Endothelial cell of umbilical vein (primary cell): Measurements from ENCODE around the gene DEFB110. TPM values are rescaled to one million over a fixed set of nuclear protein-coding genes. Genes with fewer than 3 reads are reported as not detected.

Experiments used
- BruUV-seq: library from RNA; stranded (reverse); fragments of 400-500 nt; replicated peaks from 2 replicates; lab custom pipeline; 2021; lab: Mats Ljungman, UMichigan
- CTCF ChIA-PET: fragments of 300-600, 350-600 bp; sonication (Branson Sonifier 250); formaldehyde crosslinking; loops from one replicate; lab custom pipeline; 2021; ENCODE audit warnings: antibody characterized with exemption, inconsistent platforms; lab: Charles Lee
- POLR2A ChIA-PET: fragments of 300-600, 350-600 bp; sonication (Branson Sonifier 250); formaldehyde crosslinking; loops from one replicate; lab custom pipeline; 2021; ENCODE audit warnings: antibody characterized with exemption, inconsistent platforms; lab: Charles Lee
- DNase-seq: peaks from one replicate; pipeline ENCODE4 v3.0.0-alpha.2; 2011; ENCODE audit warnings: low read depth, low spot score
- FAIRE-seq: peaks from 2 replicates; lab custom pipeline; 2011; peaks lifted over from hg19 to GRCh38; lab: Jason Lieb, UNC
- H2AFZ ChIP-seq: 2 replicates; pipeline ENCODE4 v1.6.0; 2012; ENCODE audit warnings: low read depth, low read length, control low read depth, inconsistent platforms
- H3K27ac ChIP-seq: 2 replicates; pipeline ENCODE4 v1.5.1; 2011; ENCODE audit warnings: low read depth, mild to moderate bottlenecking, control low read depth, low read length, moderate library complexity; ENCODE audit not compliant: insufficient read depth
- H3K27me3 ChIP-seq, 2 experiments: 2 replicates each; pipeline versions ENCODE4 v1.6.0 to v1.6.1; 2011; ENCODE audit warnings: low read length in 2 of 2, mixed read lengths in 1 of 2; ENCODE audit not compliant: control insufficient read depth in 2 of 2, insufficient read depth in 2 of 2
- H3K36me3 ChIP-seq, 2 experiments: 2 replicates in 1 of 2; 3 replicates in 1 of 2; pipeline ENCODE4 v1.5.1; 2011; ENCODE audit warnings: low read length in 2 of 2, mild to moderate bottlenecking in 1 of 2, moderate library complexity in 1 of 2; ENCODE audit not compliant: control insufficient read depth in 2 of 2, insufficient read depth in 2 of 2; ENCODE audit errors: extremely low read depth in 1 of 2
- H3K4me1 ChIP-seq: 3 replicates; pipeline ENCODE4 v1.5.1; 2011; ENCODE audit warnings: mild to moderate bottlenecking, low read length; ENCODE audit not compliant: control insufficient read depth, insufficient read depth; ENCODE audit errors: extremely low read depth
- H3K4me2 ChIP-seq: 2 replicates; pipeline ENCODE4 v1.6.1; 2011; ENCODE audit warnings: low read length, control low read depth, mixed read lengths; ENCODE audit not compliant: insufficient read depth
- H3K4me3 ChIP-seq, 3 experiments: fragments of 200-600 bp in 1 of 3; sonication (generic), shearing (Covaris generic) in 1 of 3; replicated peaks in 1 of 3; 2 replicates each; pipeline ENCODE4 v1.5.1; 2011 to 2016; ENCODE audit warnings: control low read depth in 3 of 3, low read length in 3 of 3, mild to moderate bottlenecking in 2 of 3, inconsistent platforms in 1 of 3, low read depth in 1 of 3, moderate library complexity in 1 of 3; ENCODE audit not compliant: insufficient read depth in 1 of 3
- H3K79me2 ChIP-seq: 2 replicates; pipeline ENCODE4 v1.6.0; 2012; ENCODE audit warnings: low read length, inconsistent platforms; ENCODE audit not compliant: control insufficient read depth, insufficient read depth
- H3K9ac ChIP-seq: replicated peaks from 2 replicates; pipeline ENCODE3; 2011; ENCODE audit warnings: low read length, control low read depth; ENCODE audit not compliant: insufficient read depth; ENCODE audit errors: extremely low read depth
- H3K9me1 ChIP-seq: replicated peaks from 3 replicates; pipeline ENCODE4 v1.6.0; 2011; ENCODE audit warnings: mild to moderate bottlenecking, low read length; ENCODE audit not compliant: control insufficient read depth, insufficient read depth; ENCODE audit errors: extremely low read depth
- H3K9me3 ChIP-seq: replicated peaks from 2 replicates; pipeline ENCODE4 v1.5.1; 2012; ENCODE audit warnings: low read length, inconsistent platforms; ENCODE audit not compliant: control insufficient read depth, insufficient read depth
- H4K20me1 ChIP-seq: replicated peaks from 2 replicates; pipeline ENCODE3; 2011; ENCODE audit warnings: mild to moderate bottlenecking, low read length; ENCODE audit not compliant: control insufficient read depth, insufficient read depth; ENCODE audit errors: extremely low read depth
- EZH2 ChIP-seq: IDR thresholded peaks from 2 replicates; pipeline ENCODE4 v1.6.1; 2012; ENCODE audit warnings: borderline replicate concordance, low read depth, mild to moderate bottlenecking, moderate library complexity, low read length, inconsistent platforms; ENCODE audit not compliant: severe bottlenecking
- FOS ChIP-seq: IDR thresholded peaks from 2 replicates; pipeline ENCODE4 v1.6.1; 2011; ENCODE audit warnings: mild to moderate bottlenecking, low read length, moderate library complexity, borderline replicate concordance; ENCODE audit not compliant: insufficient read depth
- GATA2 ChIP-seq: IDR thresholded peaks from 2 replicates; pipeline ENCODE4 v1.7.0; 2011; ENCODE audit warnings: low read depth, mild to moderate bottlenecking, moderate library complexity, mixed read lengths, low read length; ENCODE audit not compliant: insufficient read length, insufficient read depth
- JUN ChIP-seq: IDR thresholded peaks from 2 replicates; pipeline ENCODE4 v1.6.1; 2011; ENCODE audit warnings: borderline replicate concordance, low read depth; ENCODE audit not compliant: insufficient read length, insufficient read depth
- MYC ChIP-seq: IDR thresholded peaks from one replicate; pipeline ENCODE4 v1.6.1; 2011; ENCODE audit warnings: mild to moderate bottlenecking, low read depth, low read length
- POLR2A ChIP-seq: IDR thresholded peaks from 2 replicates; pipeline ENCODE4 v1.6.1; 2012; ENCODE audit warnings: low read depth, mild to moderate bottlenecking, control low read depth, low read length
- POLR2AphosphoS5 ChIP-seq: IDR thresholded peaks from 2 replicates; pipeline ENCODE4 v1.6.1; 2012; ENCODE audit warnings: low read depth, mild to moderate bottlenecking, control low read depth, low read length, moderate library complexity; ENCODE audit not compliant: insufficient read depth
- dilution Hi-C: fragments of 300-500 bp; cut with MboI; formaldehyde crosslinking; loops from one replicate; pipeline ENCODE4 v1.15.0; 2019; ENCODE audit warnings: low sequenced_read_pairs; ENCODE audit not compliant: extremely low pct_ligation_motif_present
- intact Hi-C: fragments of 100-400 bp; cut with micrococcal nuclease; formaldehyde crosslinking; loops from one replicate; pipeline ENCODE4 v1.10.0; 2022
- polyA plus RNA-seq, 4 experiments: library from polyadenylated mRNA; depleted of rRNA in 3 of 4; stranded (reverse) in 3 of 4; unstranded in 1 of 4; fragments of >200 nt; gene quantifications; 2 replicates each; pipeline versions ENCODE4 v1.2.1 to v1.2.3, GENCODE V29; 2011 to 2012; ENCODE audit warnings: missing spikeins in 1 of 4
- total RNA-seq: library from RNA; stranded (reverse); gene quantifications from 2 replicates; pipeline ENCODE4 v1.2.3, GENCODE V29; 2021
- TF ChIP-seq, protein P1 (sequence below): IDR thresholded peaks from 2 replicates; pipeline ENCODE4 v1.6.1; 2011; ENCODE audit not compliant: insufficient read depth, insufficient read length
- TF ChIP-seq, protein P2 (sequence below), 2 donors: IDR thresholded peaks; 1 replicate in 1 of 2; 2 replicates in 1 of 2; pipeline ENCODE4 v1.5.1; 2011; ENCODE audit warnings: low read length in 2 of 2, mild to moderate bottlenecking in 2 of 2, moderate library complexity in 2 of 2, control low read depth in 1 of 2, inconsistent platforms in 1 of 2, low read depth in 1 of 2; ENCODE audit not compliant: insufficient read depth in 1 of 2; ENCODE audit errors: extremely low read depth in 1 of 2

Gene DEFB110
- total and polyA plus RNA-seq, 2 donors (not counting 3 experiments of a cell fraction or from before 2014, with no cell fraction given) = not detected

DNA sequence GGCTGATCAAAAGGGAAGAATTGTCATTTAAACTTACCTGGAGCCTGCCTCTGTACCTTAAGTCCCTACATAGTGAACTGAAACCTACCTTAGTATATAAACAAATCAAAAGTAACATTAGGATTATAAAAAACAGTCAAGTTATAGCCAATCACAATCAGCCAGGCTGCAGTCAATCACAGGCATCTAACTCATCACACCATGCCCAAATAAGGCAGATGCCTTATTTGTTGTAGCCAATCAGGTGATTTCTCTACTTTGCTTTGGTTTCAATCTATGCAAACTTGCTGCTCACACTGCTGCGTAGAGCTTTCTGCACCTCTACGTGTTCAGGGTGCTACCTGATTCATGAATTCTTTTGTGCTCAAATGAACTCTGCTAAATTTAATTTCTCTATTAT, 34.0 kb downstream of the DEFB110 start:
- Histone ChIP-seq H3K4me2 (no peak overlapping the region), H3K79me2 (no peaks in the 10 kb centered on the region), H3K4me1 (no peaks in the 10 kb centered on the region), H3K9ac (no peak overlapping the region), H3K4me3 (no peak overlapping the region), H2AFZ (no peak overlapping the region), H3K9me3 (peaks cover 2% of the 10 kb centered on the region), H3K27ac (no peak overlapping the region), H4K20me1 (no peaks in the 10 kb centered on the region), H3K27me3 (no peaks in the 10 kb centered on the region), H3K36me3 (no peaks in the 10 kb centered on the region), H3K9me1 (no peaks in the 10 kb centered on the region)
- intact Hi-C loops = no loop called here
- BruUV-seq = no TSS peak
- FAIRE-seq (no peak), DNase-seq (no peak)
- ChIA-PET CTCF (no interaction called here), POLR2A (no interaction called here)
- TF ChIP-seq, protein P1, sequence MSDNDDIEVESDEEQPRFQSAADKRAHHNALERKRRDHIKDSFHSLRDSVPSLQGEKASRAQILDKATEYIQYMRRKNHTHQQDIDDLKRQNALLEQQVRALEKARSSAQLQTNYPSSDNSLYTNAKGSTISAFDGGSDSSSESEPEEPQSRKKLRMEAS = no peak
- TF ChIP-seq JUN (no peak), MYC (no peak), POLR2AphosphoS5 (no peak), FOS (no peak)
- dilution Hi-C loops = no loop called here

DNA sequence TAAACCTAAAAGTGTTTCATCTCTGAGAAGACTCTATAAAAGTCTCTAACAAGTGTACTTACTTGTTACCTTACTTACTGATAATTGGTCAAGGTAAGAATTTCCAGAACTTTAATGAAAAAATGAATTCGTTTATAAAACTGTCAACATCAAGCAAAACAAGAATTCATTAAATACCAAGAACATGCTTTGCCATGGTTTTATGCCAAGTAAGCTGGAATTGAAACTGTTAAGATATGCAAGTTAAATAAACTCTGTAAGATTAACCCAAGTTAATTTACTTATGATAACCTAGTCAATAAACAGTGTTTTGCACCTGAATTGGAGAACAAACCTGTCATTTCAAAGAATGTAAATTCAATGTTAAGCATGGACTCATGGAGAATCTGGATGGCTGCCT, 35.2 kb downstream of the DEFB110 start:
- no peak for DNase-seq
- no peak overlapping the region for H3K4me2 ChIP-seq
- H2AFZ ChIP-seq = no peak overlapping the region
- BruUV-seq = no TSS peak
- H3K27me3 ChIP-seq = no peaks in the 10 kb centered on the region
- H3K9me1 ChIP-seq = no peaks in the 10 kb centered on the region
- H3K27ac ChIP-seq = no peak overlapping the region
- intact Hi-C loops (no loop called here), dilution Hi-C loops (no loop called here)
- FAIRE-seq = no peak
- H3K9me3 ChIP-seq = peaks cover 2% of the 10 kb centered on the region
- H3K4me3 ChIP-seq = no peak overlapping the region
- no peak overlapping the region for H3K9ac ChIP-seq
- H3K4me1 ChIP-seq = no peaks in the 10 kb centered on the region
- H3K79me2 ChIP-seq = no peaks in the 10 kb centered on the region
- ChIA-PET CTCF (no interaction called here), POLR2A (no interaction called here)
- TF ChIP-seq, protein P1 = no peak
- TF ChIP-seq POLR2A = no peak
- no peak for TF ChIP-seq POLR2AphosphoS5
- TF ChIP-seq FOS = no peak
- TF ChIP-seq, protein P2, sequence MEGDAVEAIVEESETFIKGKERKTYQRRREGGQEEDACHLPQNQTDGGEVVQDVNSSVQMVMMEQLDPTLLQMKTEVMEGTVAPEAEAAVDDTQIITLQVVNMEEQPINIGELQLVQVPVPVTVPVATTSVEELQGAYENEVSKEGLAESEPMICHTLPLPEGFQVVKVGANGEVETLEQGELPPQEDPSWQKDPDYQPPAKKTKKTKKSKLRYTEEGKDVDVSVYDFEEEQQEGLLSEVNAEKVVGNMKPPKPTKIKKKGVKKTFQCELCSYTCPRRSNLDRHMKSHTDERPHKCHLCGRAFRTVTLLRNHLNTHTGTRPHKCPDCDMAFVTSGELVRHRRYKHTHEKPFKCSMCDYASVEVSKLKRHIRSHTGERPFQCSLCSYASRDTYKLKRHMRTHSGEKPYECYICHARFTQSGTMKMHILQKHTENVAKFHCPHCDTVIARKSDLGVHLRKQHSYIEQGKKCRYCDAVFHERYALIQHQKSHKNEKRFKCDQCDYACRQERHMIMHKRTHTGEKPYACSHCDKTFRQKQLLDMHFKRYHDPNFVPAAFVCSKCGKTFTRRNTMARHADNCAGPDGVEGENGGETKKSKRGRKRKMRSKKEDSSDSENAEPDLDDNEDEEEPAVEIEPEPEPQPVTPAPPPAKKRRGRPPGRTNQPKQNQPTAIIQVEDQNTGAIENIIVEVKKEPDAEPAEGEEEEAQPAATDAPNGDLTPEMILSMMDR (IDR thresholded peaks at IDR 0.05; ENCODE audit: extremely low read depth in 1 of 2, insufficient read depth in 1 of 2, low read depth in 1 of 2, low read length in 2 of 2) = no peak
- TF ChIP-seq GATA2 = no peak
- TF ChIP-seq EZH2 = no peak
- no peak for TF ChIP-seq JUN
- no peak for TF ChIP-seq MYC
- H3K36me3 ChIP-seq = no peaks in the 10 kb centered on the region
- H4K20me1 ChIP-seq = no peaks in the 10 kb centered on the region
